KOPT-K1 (cell line): Measurements from ENCODE around the gene NINJ1.

Experiments used
- H3K27ac ChIP-seq: fragments of 200-600 bp; sonication (generic); 2 replicates; pipeline ENCODE4 v1.5.1; 2016; ENCODE audit warnings: antibody characterized with exemption, mild to moderate bottlenecking, low read depth, low read length; ENCODE audit not compliant: poor library complexity, severe bottlenecking
- H3K36me3 ChIP-seq: fragments of 200-600 bp; sonication (generic); 2 replicates; pipeline ENCODE4 v1.5.1; 2017; ENCODE audit warnings: antibody characterized with exemption, mild to moderate bottlenecking, low read length, moderate library complexity; ENCODE audit not compliant: insufficient read depth
- H3K9me3 ChIP-seq: fragments of 200-600 bp; sonication (generic); 2 replicates; pipeline ENCODE4 v1.5.1; 2017; ENCODE audit warnings: antibody characterized with exemption, low read length, mild to moderate bottlenecking; ENCODE audit not compliant: insufficient read depth, poor library complexity, severe bottlenecking

The NINJ1 gene

GRCh38 chr9:93086447-93087224 lies 47.4 kb downstream of the NINJ1 start:
- H3K36me3 ChIP-seq: no peaks in the 10 kb centered on the region
- no peaks in the 10 kb centered on the region for H3K9me3 ChIP-seq
- H3K27ac ChIP-seq: no peak overlapping the region

DNA sequence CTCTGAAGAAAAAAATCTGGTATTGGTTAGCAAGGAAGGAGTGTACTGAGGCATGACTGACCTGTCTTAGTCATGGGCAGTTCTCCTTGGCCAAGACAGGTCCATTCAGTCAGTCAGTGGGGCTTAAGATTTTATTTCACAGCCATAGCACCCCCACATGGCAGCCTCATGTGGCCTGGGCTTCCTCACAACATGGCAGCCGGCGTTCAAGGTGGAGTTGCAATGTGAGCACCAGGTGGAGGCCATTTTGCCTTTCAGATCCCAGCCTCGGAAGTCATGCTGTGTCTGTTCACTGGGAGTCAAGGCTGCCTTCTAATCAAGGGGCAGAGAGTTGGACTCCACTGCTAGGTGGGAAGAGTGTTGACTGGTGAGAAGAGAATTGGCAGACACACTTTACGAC lies 48.4 kb downstream of the NINJ1 start:
- no peaks in the 10 kb centered on the region for H3K9me3 ChIP-seq
- no peak overlapping the region for H3K27ac ChIP-seq
- H3K36me3 ChIP-seq: no peaks in the 10 kb centered on the region

- H3K9me3 ChIP-seq: no peaks in the 10 kb centered on the region
These were observed 49.6 kb downstream of the NINJ1 start for GRCh38 chr9:93084471-93084881.

GRCh38 chr9:93083592-93084470 lies 50.2 kb downstream of the NINJ1 start:
- no peaks in the 10 kb centered on the region for H3K9me3 ChIP-seq
- no peaks in the 10 kb centered on the region for H3K36me3 ChIP-seq
- H3K27ac ChIP-seq: peak overlapping the region; percentile 69

More at GRCh38 chr9:93084471-93084881, 49.6 kb downstream of the NINJ1 start:
- Histone ChIP-seq H3K36me3 (no peaks in the 10 kb centered on the region), H3K27ac (peak overlapping the region; percentile 69)

GRCh38 chr9:93082841-93083411 lies 51.1 kb downstream of the NINJ1 start:
- H3K9me3 ChIP-seq: no peaks in the 10 kb centered on the region
- no peaks in the 10 kb centered on the region for H3K36me3 ChIP-seq
- peak overlapping the region; percentile 69 for H3K27ac ChIP-seq

GRCh38 chr9:93081931-93082330 lies 52.1 kb downstream of the NINJ1 start:
- H3K36me3 ChIP-seq: no peaks in the 10 kb centered on the region
- H3K27ac ChIP-seq: no peak overlapping the region
- no peaks in the 10 kb centered on the region for H3K9me3 ChIP-seq

DNA sequence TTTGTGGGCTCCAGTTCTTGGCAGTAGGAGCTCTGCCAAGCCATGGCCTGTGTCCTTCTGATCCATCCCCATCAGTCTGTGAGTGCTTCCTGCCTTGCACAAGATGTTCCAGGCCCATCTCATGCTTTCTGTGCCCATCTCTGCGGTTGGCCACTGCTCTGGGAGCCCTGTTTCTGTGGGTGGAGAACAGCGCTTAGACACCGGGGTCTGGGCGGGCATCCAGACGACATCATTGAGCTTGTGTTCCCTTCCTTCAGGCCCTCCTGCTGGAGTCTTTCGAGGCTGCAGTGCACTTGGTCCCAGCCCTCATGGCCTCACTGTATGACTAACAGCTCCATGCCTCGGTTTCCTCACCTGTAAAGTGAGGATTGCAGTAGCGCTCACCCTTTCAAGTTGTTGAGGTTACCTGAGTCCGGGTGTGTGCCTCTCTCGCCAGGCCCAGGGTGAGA lies 52.9 kb downstream of the NINJ1 start:
- Histone ChIP-seq H3K36me3 (no peaks in the 10 kb centered on the region), H3K9me3 (no peaks in the 10 kb centered on the region), H3K27ac (no peak overlapping the region)

DNA sequence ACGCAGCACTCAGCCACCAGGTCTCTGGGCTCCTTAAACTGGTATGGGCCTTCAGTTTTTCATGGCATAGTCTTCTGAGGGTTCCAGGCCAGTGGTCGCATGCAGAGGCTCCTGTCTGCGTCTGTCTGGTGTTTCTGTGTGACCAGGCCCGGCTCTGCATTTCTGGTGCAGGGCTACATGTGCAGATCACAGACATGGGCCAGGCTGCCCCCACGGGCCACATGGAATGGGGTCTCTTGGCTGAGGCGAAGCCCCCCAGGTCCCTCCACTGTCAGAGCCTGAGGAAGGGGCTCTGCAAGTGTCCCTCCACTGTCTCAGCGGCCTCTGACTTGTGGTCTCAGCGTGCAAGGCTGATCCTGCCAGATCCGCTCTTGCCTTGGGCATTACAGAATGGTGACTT lies 53.6 kb downstream of the NINJ1 start:
- no peaks in the 10 kb centered on the region for H3K36me3 ChIP-seq
- no peak overlapping the region for H3K27ac ChIP-seq
- H3K9me3 ChIP-seq: no peaks in the 10 kb centered on the region

GRCh38 chr9:93079371-93079770 lies 54.7 kb downstream of the NINJ1 start:
- Histone ChIP-seq H3K36me3 (no peaks in the 10 kb centered on the region), H3K9me3 (no peaks in the 10 kb centered on the region), H3K27ac (no peak overlapping the region)

- Histone ChIP-seq H3K27ac (no peak overlapping the region), H3K36me3 (no peaks in the 10 kb centered on the region), H3K9me3 (no peaks in the 10 kb centered on the region)
These were observed 56.2 kb downstream of the NINJ1 start for GRCh38 chr9:93077811-93078210.

DNA sequence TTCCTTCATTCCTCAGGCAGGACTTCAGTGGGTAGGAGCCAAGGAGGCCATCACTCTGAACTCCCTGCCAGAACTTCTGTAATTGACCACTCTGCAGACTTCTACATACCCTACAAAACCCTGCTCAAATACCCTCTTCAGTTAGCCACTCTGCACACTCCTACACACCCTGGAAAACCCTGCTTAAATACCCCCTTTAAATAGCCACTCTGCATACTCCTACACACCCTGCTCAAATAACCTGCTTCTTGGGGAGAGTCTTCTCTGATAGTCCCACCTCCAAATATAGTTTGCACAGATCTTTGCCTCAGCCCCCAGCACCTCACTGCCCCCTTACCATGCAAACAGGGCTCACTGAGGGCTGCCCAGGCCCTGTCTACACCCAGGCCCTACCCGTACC lies 56.7 kb downstream of the NINJ1 start:
- Histone ChIP-seq H3K9me3 (no peaks in the 10 kb centered on the region), H3K36me3 (no peaks in the 10 kb centered on the region), H3K27ac (no peak overlapping the region)

GRCh38 chr9:93076792-93077128 lies 57.3 kb downstream of the NINJ1 start:
- H3K27ac ChIP-seq: no peak overlapping the region
- no peaks in the 10 kb centered on the region for H3K36me3 ChIP-seq
- no peaks in the 10 kb centered on the region for H3K9me3 ChIP-seq

DNA sequence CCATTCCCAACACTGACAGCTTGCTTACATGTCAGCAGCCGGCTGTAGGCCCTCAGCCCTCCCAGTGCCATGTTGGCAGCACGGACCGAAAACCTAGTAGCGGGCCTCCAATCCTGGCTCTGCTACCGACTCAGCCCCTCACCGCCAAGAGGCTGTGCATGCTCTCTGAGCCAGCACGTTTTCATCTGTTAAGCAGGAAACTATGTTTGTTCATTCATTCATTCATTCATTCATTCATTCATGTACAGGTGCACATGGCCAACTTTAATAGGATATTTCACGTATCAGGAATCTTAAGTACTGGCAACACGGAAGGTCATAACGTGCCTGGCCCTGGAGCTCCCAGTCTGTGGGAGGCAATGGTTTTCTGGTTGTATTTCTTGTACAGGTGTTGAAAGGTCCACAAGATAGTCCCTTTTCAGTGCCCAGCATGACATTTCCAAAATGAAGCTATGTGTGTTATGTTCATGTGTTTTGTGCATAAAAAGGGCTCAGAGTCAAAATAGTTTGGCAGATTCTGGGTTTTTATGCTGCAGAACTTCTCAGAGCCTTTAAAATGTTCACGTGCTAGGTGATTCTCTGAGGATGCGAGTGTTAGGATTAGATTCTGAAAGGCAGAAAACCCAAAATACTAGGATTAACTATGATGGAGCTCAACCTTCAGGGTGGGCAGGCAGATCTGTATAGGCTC lies 57.8 kb downstream of the NINJ1 start:
- Histone ChIP-seq H3K27ac (no peak overlapping the region), H3K36me3 (no peaks in the 10 kb centered on the region), H3K9me3 (no peaks in the 10 kb centered on the region)

- Histone ChIP-seq H3K36me3 (no peaks in the 10 kb centered on the region), H3K27ac (peak overlapping the region; percentile 32), H3K9me3 (no peaks in the 10 kb centered on the region)
These were observed 61.7 kb downstream of the NINJ1 start for GRCh38 chr9:93072383-93072795.
